ENCODE results near the gene MRPL53. TPM values are rescaled to one million over a fixed set of nuclear protein-coding genes. Genes with fewer than 3 reads are reported as not detected.

The MRPL53 gene
- total RNA-seq, 1 experiment from 2014 or later: 102 TPM

DNA sequence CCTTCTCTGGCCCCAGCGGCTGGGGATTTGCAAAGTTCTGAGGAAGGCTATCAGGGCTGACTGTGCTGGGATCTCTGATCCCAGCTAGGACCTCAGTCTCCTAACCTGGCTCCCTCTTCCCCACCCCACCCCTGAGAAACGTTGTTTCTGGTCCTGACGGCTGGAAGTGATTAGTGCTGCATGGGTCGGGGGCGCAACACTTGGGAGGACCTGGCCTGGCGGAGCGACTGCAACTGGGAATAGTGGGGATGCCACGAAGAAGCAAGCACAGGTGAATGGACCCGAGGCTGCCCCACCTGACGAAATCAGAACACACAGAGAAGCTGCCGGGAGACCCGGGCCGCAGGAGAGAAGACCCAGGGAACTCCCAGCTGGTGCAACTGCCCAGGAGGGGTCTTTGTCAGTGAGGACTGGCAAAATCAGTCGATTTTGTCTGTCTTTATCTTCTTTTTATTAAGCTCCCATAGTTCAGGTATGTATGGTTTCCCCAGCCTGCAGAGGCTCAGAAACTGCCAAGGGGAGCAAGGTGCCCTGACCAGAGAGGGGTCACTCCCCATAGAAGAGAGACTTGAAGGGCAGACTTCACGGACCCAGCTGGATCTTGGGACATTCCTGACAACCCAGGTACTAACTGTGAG lies 27.6 kb upstream of the MRPL53 start:
- ChIA-PET POLR2A (interaction anchor here (1.0 to 5.2 kb wide), 2 partner anchors 11 to 18 kb away, joined by 3 to 17 read pairs; no protein-coding TSS in a partner anchor), CTCF (interaction anchor here (0.7 to 1.3 kb wide), 3 partner anchors 10 to 35 kb away, joined by 3 read pairs; partner anchors contain the start of gene MOGS)
- no peaks in the 10 kb centered on the region for H3K9me3 ChIP-seq
- H3K4me3 Mint-ChIP-seq (ENCODE audit: unreplicated experiment): peak overlapping the region; percentile 96
- H3K4me3 ChIP-seq (ENCODE audit: low read depth, low read length): peak overlapping the region; percentile 65
- H3K27ac Mint-ChIP-seq (ENCODE audit: unreplicated experiment): peak overlapping the region; percentile 46
- BruUV-seq (replicated peaks): no TSS peak
- H3K4me1 Mint-ChIP-seq (ENCODE audit: low read depth, unreplicated experiment): peaks cover 24% of the 10 kb centered on the region
- H3K27me3 ChIP-seq (replicated peaks; ENCODE audit: control insufficient read depth, insufficient read depth, low read length): no peaks in the 10 kb centered on the region
- no peak for DNase-seq
- H3K36me3 Mint-ChIP-seq (ENCODE audit: insufficient read depth, unreplicated experiment): peaks cover 45% of the 10 kb centered on the region
- TF ChIP-seq, protein P1, sequence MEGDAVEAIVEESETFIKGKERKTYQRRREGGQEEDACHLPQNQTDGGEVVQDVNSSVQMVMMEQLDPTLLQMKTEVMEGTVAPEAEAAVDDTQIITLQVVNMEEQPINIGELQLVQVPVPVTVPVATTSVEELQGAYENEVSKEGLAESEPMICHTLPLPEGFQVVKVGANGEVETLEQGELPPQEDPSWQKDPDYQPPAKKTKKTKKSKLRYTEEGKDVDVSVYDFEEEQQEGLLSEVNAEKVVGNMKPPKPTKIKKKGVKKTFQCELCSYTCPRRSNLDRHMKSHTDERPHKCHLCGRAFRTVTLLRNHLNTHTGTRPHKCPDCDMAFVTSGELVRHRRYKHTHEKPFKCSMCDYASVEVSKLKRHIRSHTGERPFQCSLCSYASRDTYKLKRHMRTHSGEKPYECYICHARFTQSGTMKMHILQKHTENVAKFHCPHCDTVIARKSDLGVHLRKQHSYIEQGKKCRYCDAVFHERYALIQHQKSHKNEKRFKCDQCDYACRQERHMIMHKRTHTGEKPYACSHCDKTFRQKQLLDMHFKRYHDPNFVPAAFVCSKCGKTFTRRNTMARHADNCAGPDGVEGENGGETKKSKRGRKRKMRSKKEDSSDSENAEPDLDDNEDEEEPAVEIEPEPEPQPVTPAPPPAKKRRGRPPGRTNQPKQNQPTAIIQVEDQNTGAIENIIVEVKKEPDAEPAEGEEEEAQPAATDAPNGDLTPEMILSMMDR (IDR thresholded peaks at IDR 0.05; ENCODE audit: insufficient read depth in 1 of 2, low read depth in 1 of 2, low read length in 1 of 2, severe bottlenecking in 1 of 2, unreplicated experiment in 1 of 2): no peak
- H3K27me3 Mint-ChIP-seq (ENCODE audit: insufficient read depth, unreplicated experiment): no peaks in the 10 kb centered on the region
- no peaks in the 10 kb centered on the region for H3K9me3 Mint-ChIP-seq (ENCODE audit: unreplicated experiment)
- peaks cover 1% of the 10 kb centered on the region; the same call in 1 of the 2 replicates for H3K36me3 ChIP-seq (ENCODE audit: control insufficient read depth, insufficient read depth, low read length)
- H3K4me1 ChIP-seq: peaks cover 50% of the 10 kb centered on the region
- intact Hi-C loops (cut with micrococcal nuclease; ENCODE audit: unreplicated experiment): loop anchor here (1.0 kb wide), 1 partner anchor 17 kb away; the partner anchor contains the start of gene TTC31

DNA sequence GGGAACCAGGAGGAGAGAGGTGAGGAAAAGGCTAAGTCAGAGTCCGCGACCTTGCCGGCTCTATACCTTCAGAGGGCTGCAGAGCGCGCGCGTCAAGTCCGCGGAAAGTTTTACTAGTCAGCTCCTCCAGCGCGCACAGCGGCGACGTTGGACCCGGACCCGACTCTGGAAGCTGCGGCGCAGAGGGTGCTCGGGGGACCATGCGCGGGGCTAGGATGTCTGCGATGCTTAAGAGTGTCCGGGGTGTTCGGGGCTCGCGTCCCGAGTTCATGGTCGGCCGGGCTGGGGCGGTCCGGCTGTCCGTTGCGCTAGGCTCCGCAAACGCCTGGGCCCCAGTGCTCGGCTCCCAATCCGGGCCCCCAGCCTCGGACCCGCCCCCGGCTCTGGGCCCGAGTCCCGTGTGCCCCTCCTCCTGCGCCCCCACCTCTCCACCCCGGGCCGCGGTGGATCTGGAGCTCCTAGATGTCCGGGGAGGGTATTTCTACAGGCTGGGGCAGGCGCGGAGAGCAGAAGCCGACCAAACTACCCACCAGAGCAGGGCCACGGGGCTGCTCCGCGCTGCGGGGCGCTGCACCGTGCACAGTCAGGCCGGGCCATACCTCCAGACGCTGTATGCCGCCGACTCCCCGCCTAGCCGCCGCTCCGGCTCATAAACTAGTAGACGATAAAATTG lies 26.9 kb upstream of the MRPL53 start, which contains the start of gene LBX2:
Gene LBX2 (minus strand): TSS at position 337 of the 673 bp plus-strand sequence. CDS start 66 bp downstream, at position 271.
- TF ChIP-seq, protein P1 (IDR thresholded peaks at IDR 0.05; ENCODE audit: insufficient read depth in 1 of 2, low read depth in 1 of 2, low read length in 1 of 2, severe bottlenecking in 1 of 2, unreplicated experiment in 1 of 2): no peak
- BruUV-seq (replicated peaks): no TSS peak
- Mint-ChIP-seq H3K27ac (ENCODE audit: unreplicated experiment) (peak within 1 kb of the TSS; percentile 46), H3K36me3 (ENCODE audit: insufficient read depth, unreplicated experiment) (peaks cover 39% of the 10 kb centered on the region), H3K4me3 (ENCODE audit: unreplicated experiment) (peak within 1 kb of the TSS; percentile 96), H3K4me1 (ENCODE audit: low read depth, unreplicated experiment) (peaks cover 17% of the 10 kb centered on the region), H3K9me3 (ENCODE audit: unreplicated experiment) (no peaks in the 10 kb centered on the region), H3K27me3 (ENCODE audit: insufficient read depth, unreplicated experiment) (no peaks in the 10 kb centered on the region)
- Histone ChIP-seq H3K27me3 (replicated peaks; ENCODE audit: control insufficient read depth, insufficient read depth, low read length) (no peaks in the 10 kb centered on the region), H3K4me3 (ENCODE audit: low read depth, low read length) (peak within 1 kb of the TSS; percentile 65), H3K9me3 (no peaks in the 10 kb centered on the region), H3K4me1 (peaks cover 50% of the 10 kb centered on the region), H3K36me3 (ENCODE audit: control insufficient read depth, insufficient read depth, low read length) (peaks cover 1% of the 10 kb centered on the region; the same call in 1 of the 2 replicates)
- intact Hi-C loops (cut with micrococcal nuclease; ENCODE audit: unreplicated experiment): loop anchor here (1.0 kb wide), 1 partner anchor 16 kb away; the partner anchor contains the start of gene TTC31
- CTCF ChIA-PET: interaction anchor here (1.1 to 1.3 kb wide), 2 partner anchors 10 to 19 kb away, joined by 3 read pairs; no protein-coding TSS in a partner anchor
- DNase-seq: peak in 1 of 2 experiments; percentile 70
- POLR2A ChIA-PET: interaction anchor here (1.0 to 5.2 kb wide), 2 partner anchors 10 to 17 kb away, joined by 3 to 17 read pairs; no protein-coding TSS in a partner anchor

Measured in Caco-2 (cell line).